Central memory CD8-positive, alpha-beta T cell (primary cell): ENCODE data around the gene NOP14.
A peak's percentile ranks its signal among the peaks of the same experiment; 100 is the strongest.
"Not testable (repeated sequence)": the region's sequence is repeated elsewhere in the genome, so short reads cannot be mapped to it uniquely, and the experiment has no call there.

Experiments used
- ATAC-seq: fragments of 150-1000 bp; cut with Tn5 transposase; replicated peaks from 2 replicates; pipeline ENCODE4 v1.10.0; 2022; ENCODE audit warnings: mild to moderate bottlenecking, moderate FRiP score, moderate number of reproducible peaks; ENCODE audit not compliant: poor library complexity, severe bottlenecking; ENCODE audit errors: extremely low read depth
- DNase-seq, 2 donors: peaks; one replicate each; pipeline ENCODE4 v3.0.0; 2021; ENCODE audit warnings: low spot score in 2 of 2
- H3K27ac Mint-ChIP-seq: one replicate; pipeline ENCODE4 v1.8.0; 2022; ENCODE audit warnings: low read depth, mild to moderate bottlenecking, moderate library complexity, mixed read lengths
- H3K27me3 Mint-ChIP-seq: one replicate; pipeline ENCODE4 v1.8.0; 2022; ENCODE audit warnings: mixed read lengths
- H3K36me3 Mint-ChIP-seq: one replicate; pipeline ENCODE4 v1.8.0; 2022; ENCODE audit warnings: mild to moderate bottlenecking, moderate library complexity, mixed read lengths; ENCODE audit not compliant: insufficient read depth
- H3K4me1 Mint-ChIP-seq: one replicate; pipeline ENCODE4 v1.8.0; 2022; ENCODE audit warnings: mixed read lengths
- H3K4me3 Mint-ChIP-seq: one replicate; pipeline ENCODE4 v1.8.0; 2022; ENCODE audit warnings: mild to moderate bottlenecking, moderate library complexity, mixed read lengths
- H3K9me3 Mint-ChIP-seq: one replicate; pipeline ENCODE4 v1.8.0; 2022; ENCODE audit warnings: mixed read lengths

Gene NOP14

GRCh38 chr4:2944586-2945526 lies 18.4 kb downstream of the NOP14 start:
- Mint-ChIP-seq H3K4me1 (peaks cover 23% of the 10 kb centered on the region), H3K4me3 (no peak overlapping the region), H3K27me3 (no peaks in the 10 kb centered on the region), H3K27ac (peak overlapping the region; percentile 86), H3K36me3 (peaks cover 55% of the 10 kb centered on the region), H3K9me3 (no peaks in the 10 kb centered on the region)
- no peak for ATAC-seq
- DNase-seq = no peak

- no peak overlapping the region for H3K4me3 Mint-ChIP-seq
Measured at GRCh38 chr4:2944091-2944482, 19.1 kb downstream of the NOP14 start.

GRCh38 chr4:2943364-2944090 lies 19.7 kb downstream of the NOP14 start:
- Mint-ChIP-seq H3K4me3 (peak overlapping the region; percentile 64), H3K27ac (peak overlapping the region; percentile 87), H3K36me3 (peaks cover 55% of the 10 kb centered on the region), H3K9me3 (no peaks in the 10 kb centered on the region), H3K27me3 (no peaks in the 10 kb centered on the region), H3K4me1 (peaks cover 31% of the 10 kb centered on the region)
- ATAC-seq (no peak), DNase-seq (no peak)

More at GRCh38 chr4:2944091-2944482, 19.1 kb downstream of the NOP14 start:
- no peaks in the 10 kb centered on the region for H3K27me3 Mint-ChIP-seq
- peaks cover 27% of the 10 kb centered on the region for H3K4me1 Mint-ChIP-seq
- peaks cover 54% of the 10 kb centered on the region for H3K36me3 Mint-ChIP-seq
- no peak for DNase-seq
- H3K27ac Mint-ChIP-seq = peak overlapping the region; percentile 86
- ATAC-seq = no peak
- no peaks in the 10 kb centered on the region for H3K9me3 Mint-ChIP-seq

- H3K9me3 Mint-ChIP-seq = no peaks in the 10 kb centered on the region
- peaks cover 31% of the 10 kb centered on the region for H3K4me1 Mint-ChIP-seq
- peaks cover 58% of the 10 kb centered on the region for H3K36me3 Mint-ChIP-seq
- DNase-seq = no peak
- ATAC-seq = peak; percentile 58
- H3K4me3 Mint-ChIP-seq = peak overlapping the region; percentile 64
- no peaks in the 10 kb centered on the region for H3K27me3 Mint-ChIP-seq
- peak overlapping the region; percentile 87 for H3K27ac Mint-ChIP-seq
Measured at GRCh38 chr4:2942532-2943363, 20.5 kb downstream of the NOP14 start.

- no peaks in the 10 kb centered on the region for H3K27me3 Mint-ChIP-seq
- H3K4me1 Mint-ChIP-seq = peaks cover 36% of the 10 kb centered on the region
- no peak for DNase-seq
- ATAC-seq = peak; percentile 54
- no peaks in the 10 kb centered on the region for H3K9me3 Mint-ChIP-seq
- peak overlapping the region; percentile 87 for H3K27ac Mint-ChIP-seq
- H3K4me3 Mint-ChIP-seq = peak overlapping the region; percentile 64
- H3K36me3 Mint-ChIP-seq = peaks cover 58% of the 10 kb centered on the region
Measured at GRCh38 chr4:2942037-2942531, 21.1 kb downstream of the NOP14 start.

GRCh38 chr4:2941138-2942036 lies 21.8 kb downstream of the NOP14 start:
- Mint-ChIP-seq H3K27ac (peak overlapping the region; percentile 87), H3K4me1 (peaks cover 43% of the 10 kb centered on the region), H3K27me3 (no peaks in the 10 kb centered on the region), H3K4me3 (peak overlapping the region; percentile 18), H3K36me3 (peaks cover 56% of the 10 kb centered on the region), H3K9me3 (no peaks in the 10 kb centered on the region)
- ATAC-seq (no peak), DNase-seq (no peak)

GRCh38 chr4:2940267-2941137 lies 22.7 kb downstream of the NOP14 start:
- DNase-seq = no peak
- peak overlapping the region; percentile 85 for H3K27ac Mint-ChIP-seq
- no peaks in the 10 kb centered on the region for H3K9me3 Mint-ChIP-seq
- H3K4me1 Mint-ChIP-seq = peaks cover 52% of the 10 kb centered on the region
- peaks cover 55% of the 10 kb centered on the region for H3K36me3 Mint-ChIP-seq
- no peaks in the 10 kb centered on the region for H3K27me3 Mint-ChIP-seq
- no peak for ATAC-seq
- peak overlapping the region; percentile 18 for H3K4me3 Mint-ChIP-seq

GRCh38 chr4:2939383-2940243 lies 23.6 kb downstream of the NOP14 start:
- no peak for DNase-seq
- Mint-ChIP-seq H3K27me3 (no peaks in the 10 kb centered on the region), H3K4me1 (peaks cover 49% of the 10 kb centered on the region), H3K36me3 (peaks cover 57% of the 10 kb centered on the region), H3K4me3 (peak overlapping the region; percentile 25), H3K27ac (peak overlapping the region; percentile 85), H3K9me3 (no peaks in the 10 kb centered on the region)
- no peak for ATAC-seq

GRCh38 chr4:2938906-2939305 lies 24.3 kb downstream of the NOP14 start:
- peak overlapping the region; percentile 85 for H3K27ac Mint-ChIP-seq
- peaks cover 49% of the 10 kb centered on the region for H3K4me1 Mint-ChIP-seq
- DNase-seq = no peak
- peak overlapping the region; percentile 25 for H3K4me3 Mint-ChIP-seq
- H3K27me3 Mint-ChIP-seq = no peaks in the 10 kb centered on the region
- no peak for ATAC-seq
- peaks cover 53% of the 10 kb centered on the region for H3K36me3 Mint-ChIP-seq
- H3K9me3 Mint-ChIP-seq = no peaks in the 10 kb centered on the region

- H3K36me3 Mint-ChIP-seq = peaks cover 53% of the 10 kb centered on the region
- H3K27me3 Mint-ChIP-seq, DNase-seq, ATAC-seq, H3K9me3 Mint-ChIP-seq: not testable (repeated sequence)
- peaks cover 50% of the 10 kb centered on the region for H3K4me1 Mint-ChIP-seq
- peak overlapping the region; percentile 85 for H3K27ac Mint-ChIP-seq
- H3K4me3 Mint-ChIP-seq = peak overlapping the region; percentile 25
Measured at GRCh38 chr4:2938411-2938810, 24.8 kb downstream of the NOP14 start.
